Activated T-helper 17 cell treated with anti-CD3 and anti-CD28 coated beads, Interleukin-2, amount 50 U/mL, for 72 hours (primary cell): ENCODE measurements around the gene ZBTB8B. TPM values are rescaled to one million over a fixed set of nuclear protein-coding genes. Genes with fewer than 3 reads are reported as not detected.

Experiments
- ATAC-seq: fragments of 150-1000 bp; cut with Tn5 transposase; replicated peaks from 2 replicates; pipeline ENCODE4 v1.10.0; 2021; ENCODE audit warnings: mild to moderate bottlenecking, moderate library complexity
- H3K27ac Mint-ChIP-seq: one replicate; pipeline ENCODE4 v1.8.0; 2022; ENCODE audit warnings: mixed read lengths
- H3K27me3 Mint-ChIP-seq: one replicate; pipeline ENCODE4 v1.8.0; 2022; ENCODE audit warnings: mixed read lengths
- H3K36me3 Mint-ChIP-seq: one replicate; pipeline ENCODE4 v1.8.0; 2022; ENCODE audit warnings: low read depth, mild to moderate bottlenecking, mixed read lengths
- H3K4me1 Mint-ChIP-seq: one replicate; pipeline ENCODE4 v1.8.0; 2022; ENCODE audit warnings: mixed read lengths
- H3K4me3 Mint-ChIP-seq: one replicate; pipeline ENCODE4 v1.8.0; 2022; ENCODE audit warnings: mild to moderate bottlenecking, mixed read lengths
- H3K9me3 Mint-ChIP-seq: one replicate; pipeline ENCODE4 v1.8.0; 2022; ENCODE audit warnings: mixed read lengths
- total RNA-seq, 2 donors: library from RNA; stranded (reverse); gene quantifications; one replicate each; pipeline ENCODE4 v1.2.3, GENCODE V29; 2022

Gene ZBTB8B
- total RNA-seq, 2 donors from 2014 or later = not detected

GRCh38 chr1:32509939-32510338 lies 45.1 kb downstream of the ZBTB8B start:
- Mint-ChIP-seq H3K4me1 (no peaks in the 10 kb centered on the region), H3K4me3 (no peak overlapping the region), H3K27ac (no peak overlapping the region), H3K36me3 (no peaks in the 10 kb centered on the region), H3K27me3 (peaks cover 33% of the 10 kb centered on the region), H3K9me3 (no peaks in the 10 kb centered on the region)
- no peak for ATAC-seq

Other genes starting within 250 kb of the ZBTB8B start
- 10 to 100 TPM; 11.4 to 12.9 TPM for gene TMEM234, start 242.7 kb upstream of the ZBTB8B start, total RNA-seq
- gene EIF3I, start 242.7 kb upstream of the ZBTB8B start, total RNA-seq = 100 to 1,000 TPM; 203 to 303 TPM
- gene FAM167B, start 217.8 kb upstream of the ZBTB8B start, total RNA-seq = 1 to 10 TPM in 1 of 2 donors, under 1 TPM in 1; 0.99 to 1.1 TPM
- 100 to 1,000 TPM; 228 to 323 TPM for gene LCK, start 213.8 kb upstream of the ZBTB8B start, total RNA-seq
- 100 to 1,000 TPM; 171 to 199 TPM for gene HDAC1, start 173.0 kb upstream of the ZBTB8B start, total RNA-seq
- 10 to 100 TPM in 1 of 2 donors, 1 to 10 TPM in 1; 7.2 to 15.9 TPM for gene MARCKSL1, start 128.8 kb upstream of the ZBTB8B start, total RNA-seq
- gene FAM229A, start 102.6 kb upstream of the ZBTB8B start, total RNA-seq = 10 to 100 TPM in 1 of 2 donors, 1 to 10 TPM in 1; 7.7 to 21.6 TPM
- 1 to 10 TPM in 1 of 2 donors, under 1 TPM in 1; 0.61 to 1.7 TPM for gene TSSK3, start 102.5 kb upstream of the ZBTB8B start, total RNA-seq
- gene BSDC1, start 70.6 kb upstream of the ZBTB8B start, total RNA-seq = 10 to 100 TPM; 46.1 to 71.6 TPM
- gene ZBTB8A, start 74.4 kb downstream of the ZBTB8B start, total RNA-seq = under 1 TPM; 0.03 to 0.26 TPM
- gene ZBTB8OS, start 185.5 kb downstream of the ZBTB8B start, total RNA-seq = 10 to 100 TPM; 52.9 to 68.0 TPM
- gene RBBP4, start 186.1 kb downstream of the ZBTB8B start, total RNA-seq = 100 to 1,000 TPM; 237 to 326 TPM
- gene SYNC, start 237.7 kb downstream of the ZBTB8B start, total RNA-seq = not detected